Stimulated activated CD4-positive, alpha-beta T cell treated with anti-CD3 and anti-CD28 coated beads, Interleukin-12 subunit alpha, Interleukin-12 subunit beta, amount 100 ng/mL, for 4 hours (primary cell): ENCODE measurements around the gene NECTIN1.

Experiments
- DNase-seq: peaks from one replicate; pipeline ENCODE4 v3.0.0-alpha.2; 2020

Gene NECTIN1

GRCh38 chr11:119755356-119756071 is 26.5 kb upstream of the NECTIN1 start:
- DNase-seq: no peak

GRCh38 chr11:119754656-119755355 is 25.8 kb upstream of the NECTIN1 start:
- DNase-seq: no peak

GRCh38 chr11:119754199-119754598 is 25.2 kb upstream of the NECTIN1 start:
- DNase-seq: no peak

- no peak for DNase-seq
These were observed 23.9 kb upstream of the NECTIN1 start for GRCh38 chr11:119752946-119753345.

GRCh38 chr11:119752345-119752871 is 23.4 kb upstream of the NECTIN1 start:
- no peak for DNase-seq

GRCh38 chr11:119750056-119750455 is 21.1 kb upstream of the NECTIN1 start:
- DNase-seq: no peak

- DNase-seq: no peak
These were observed 20.1 kb upstream of the NECTIN1 start for GRCh38 chr11:119749006-119749565.

- no peak for DNase-seq
These were observed 19.1 kb upstream of the NECTIN1 start for GRCh38 chr11:119747868-119748660.

GRCh38 chr11:119745776-119746535 is 17.0 kb upstream of the NECTIN1 start:
- no peak for DNase-seq

GRCh38 chr11:119745112-119745511 is 16.1 kb upstream of the NECTIN1 start:
- DNase-seq: no peak

- DNase-seq: no peak
These were observed 15.6 kb upstream of the NECTIN1 start for GRCh38 chr11:119744577-119744976.

GRCh38 chr11:119743006-119743405 is 14.0 kb upstream of the NECTIN1 start:
- no peak for DNase-seq

GRCh38 chr11:119742263-119742861 is 13.4 kb upstream of the NECTIN1 start:
- DNase-seq: no peak

- DNase-seq: peak; percentile 62
These were observed 12.6 kb upstream of the NECTIN1 start for GRCh38 chr11:119741369-119742262.

- no peak for DNase-seq
These were observed 11.0 kb upstream of the NECTIN1 start for GRCh38 chr11:119739975-119740374.

GRCh38 chr11:119739021-119739703 is 10.2 kb upstream of the NECTIN1 start:
- DNase-seq: no peak

- DNase-seq: no peak
These were observed 9.0 kb upstream of the NECTIN1 start for GRCh38 chr11:119738059-119738439.

GRCh38 chr11:119737366-119738058 is 8.5 kb upstream of the NECTIN1 start:
- DNase-seq: no peak

- DNase-seq: no peak
These were observed 5.8 kb upstream of the NECTIN1 start for GRCh38 chr11:119734788-119735187.
